Measurements from ENCODE around the gene THAP8.

THAP8 gene

GRCh38 chr19:35990771-35991730, 63.0 kb downstream of the THAP8 start:
- H3K79me2 ChIP-seq (ENCODE audit: insufficient read depth, low read length): peaks cover 14% of the 10 kb centered on the region
- H3K9ac ChIP-seq (ENCODE audit: low read depth, low read length): no peak overlapping the region
- no peak overlapping the region for H2AFZ ChIP-seq (ENCODE audit: low read depth, low read length)
- no peaks in the 10 kb centered on the region; the same call in 1 of the 2 replicates for H3K36me3 ChIP-seq (ENCODE audit: insufficient read depth, low read length)
- DNase-seq (no peak), ATAC-seq (ENCODE audit: insufficient read depth, low read depth) (no peak)
- peaks cover 7% of the 10 kb centered on the region; the same call in 1 of the 2 replicates for H4K20me1 ChIP-seq (ENCODE audit: insufficient read depth, low read length)
- TF ChIP-seq, protein P1, sequence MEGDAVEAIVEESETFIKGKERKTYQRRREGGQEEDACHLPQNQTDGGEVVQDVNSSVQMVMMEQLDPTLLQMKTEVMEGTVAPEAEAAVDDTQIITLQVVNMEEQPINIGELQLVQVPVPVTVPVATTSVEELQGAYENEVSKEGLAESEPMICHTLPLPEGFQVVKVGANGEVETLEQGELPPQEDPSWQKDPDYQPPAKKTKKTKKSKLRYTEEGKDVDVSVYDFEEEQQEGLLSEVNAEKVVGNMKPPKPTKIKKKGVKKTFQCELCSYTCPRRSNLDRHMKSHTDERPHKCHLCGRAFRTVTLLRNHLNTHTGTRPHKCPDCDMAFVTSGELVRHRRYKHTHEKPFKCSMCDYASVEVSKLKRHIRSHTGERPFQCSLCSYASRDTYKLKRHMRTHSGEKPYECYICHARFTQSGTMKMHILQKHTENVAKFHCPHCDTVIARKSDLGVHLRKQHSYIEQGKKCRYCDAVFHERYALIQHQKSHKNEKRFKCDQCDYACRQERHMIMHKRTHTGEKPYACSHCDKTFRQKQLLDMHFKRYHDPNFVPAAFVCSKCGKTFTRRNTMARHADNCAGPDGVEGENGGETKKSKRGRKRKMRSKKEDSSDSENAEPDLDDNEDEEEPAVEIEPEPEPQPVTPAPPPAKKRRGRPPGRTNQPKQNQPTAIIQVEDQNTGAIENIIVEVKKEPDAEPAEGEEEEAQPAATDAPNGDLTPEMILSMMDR (IDR thresholded peaks at IDR 0.05; ENCODE audit: borderline replicate concordance, extremely low read depth, low read length, poor library complexity, severe bottlenecking): no peak
- TF ChIP-seq EZH2 (IDR thresholded peaks at IDR 0.05; ENCODE audit: borderline replicate concordance, low read depth, low read length, severe bottlenecking): no peak
- no peaks in the 10 kb centered on the region for H3K9me3 ChIP-seq (ENCODE audit: insufficient read depth, low read length, severe bottlenecking)
- H3K4me3 ChIP-seq (ENCODE audit: low read depth in 1 of 2, low read length in 2 of 2): no peak overlapping the region
- H3K27me3 ChIP-seq (ENCODE audit: insufficient read depth, low read length, poor library complexity): peaks cover 15% of the 10 kb centered on the region
- H3K27ac ChIP-seq (ENCODE audit: low read length): no peak overlapping the region
- peaks cover 17% of the 10 kb centered on the region for H3K4me1 ChIP-seq (ENCODE audit: insufficient read depth, low read length)
- no peak overlapping the region for H3K4me2 ChIP-seq (ENCODE audit: insufficient read depth, low read length)

DNA sequence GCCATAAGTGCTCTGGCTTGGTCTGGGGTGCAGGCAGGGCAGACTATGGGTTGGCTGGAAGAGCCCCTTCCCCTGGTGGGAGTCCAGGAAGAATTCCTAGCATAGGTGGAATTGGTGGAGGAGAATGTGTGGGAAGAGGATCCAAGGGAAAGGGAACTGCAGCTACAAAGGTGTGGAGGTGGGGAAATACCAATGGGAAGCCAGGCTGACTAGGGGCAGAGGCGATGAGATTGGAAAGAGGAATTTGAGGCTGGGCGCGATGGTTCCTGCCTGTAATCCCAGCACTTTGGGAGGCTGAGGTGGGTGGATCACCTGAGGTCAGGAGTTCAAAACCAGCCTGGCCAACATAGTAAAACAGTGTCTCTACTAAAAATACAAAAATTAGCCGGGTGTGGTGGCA, 63.9 kb downstream of the THAP8 start:
- no peak overlapping the region for H2AFZ ChIP-seq (ENCODE audit: low read depth, low read length)
- no peaks in the 10 kb centered on the region; the same call in 1 of the 2 replicates for H4K20me1 ChIP-seq (ENCODE audit: insufficient read depth, low read length)
- H3K9me3 ChIP-seq (ENCODE audit: insufficient read depth, low read length, severe bottlenecking): no peaks in the 10 kb centered on the region
- no peak overlapping the region for H3K27ac ChIP-seq (ENCODE audit: low read length)
- H3K4me3 ChIP-seq (ENCODE audit: low read depth in 1 of 2, low read length in 2 of 2): no peak overlapping the region
- ATAC-seq (ENCODE audit: insufficient read depth, low read depth): no peak
- H3K4me2 ChIP-seq (ENCODE audit: insufficient read depth, low read length): no peak overlapping the region
- peaks cover 10% of the 10 kb centered on the region for H3K4me1 ChIP-seq (ENCODE audit: insufficient read depth, low read length)
- DNase-seq: no peak
- no peaks in the 10 kb centered on the region; the same call in 1 of the 2 replicates for H3K36me3 ChIP-seq (ENCODE audit: insufficient read depth, low read length)
- peaks cover 21% of the 10 kb centered on the region for H3K27me3 ChIP-seq (ENCODE audit: insufficient read depth, low read length, poor library complexity)
- no peak overlapping the region for H3K9ac ChIP-seq (ENCODE audit: low read depth, low read length)
- TF ChIP-seq, protein P1 (IDR thresholded peaks at IDR 0.05; ENCODE audit: borderline replicate concordance, extremely low read depth, low read length, poor library complexity, severe bottlenecking): no peak
- no peak for TF ChIP-seq EZH2 (IDR thresholded peaks at IDR 0.05; ENCODE audit: borderline replicate concordance, low read depth, low read length, severe bottlenecking)
- peaks cover 5% of the 10 kb centered on the region for H3K79me2 ChIP-seq (ENCODE audit: insufficient read depth, low read length)

GRCh38 chr19:35988824-35989223, 65.3 kb downstream of the THAP8 start:
- H3K4me3 ChIP-seq (ENCODE audit: low read depth in 1 of 2, low read length in 2 of 2): no peak overlapping the region
- no peaks in the 10 kb centered on the region for H3K9me3 ChIP-seq (ENCODE audit: insufficient read depth, low read length, severe bottlenecking)
- H3K4me2 ChIP-seq (ENCODE audit: insufficient read depth, low read length): no peak overlapping the region
- no peak overlapping the region for H3K9ac ChIP-seq (ENCODE audit: low read depth, low read length)
- H3K4me1 ChIP-seq (ENCODE audit: insufficient read depth, low read length): no peaks in the 10 kb centered on the region
- H3K79me2 ChIP-seq (ENCODE audit: insufficient read depth, low read length): no peaks in the 10 kb centered on the region
- TF ChIP-seq EZH2 (IDR thresholded peaks at IDR 0.05; ENCODE audit: borderline replicate concordance, low read depth, low read length, severe bottlenecking): no peak
- TF ChIP-seq, protein P1 (IDR thresholded peaks at IDR 0.05; ENCODE audit: borderline replicate concordance, extremely low read depth, low read length, poor library complexity, severe bottlenecking): no peak
- no peak for ATAC-seq (ENCODE audit: insufficient read depth, low read depth)
- H3K36me3 ChIP-seq (ENCODE audit: insufficient read depth, low read length): no peaks in the 10 kb centered on the region
- H3K27ac ChIP-seq (ENCODE audit: low read length): no peak overlapping the region
- H2AFZ ChIP-seq (ENCODE audit: low read depth, low read length): no peak overlapping the region
- H4K20me1 ChIP-seq (ENCODE audit: insufficient read depth, low read length): no peaks in the 10 kb centered on the region; the same call in 1 of the 2 replicates
- no peak for DNase-seq
- peaks cover 21% of the 10 kb centered on the region for H3K27me3 ChIP-seq (ENCODE audit: insufficient read depth, low read length, poor library complexity)

All from DND-41 (cell line).